ENCODE data around the gene IL13.
"Not testable (repeated sequence)": the region's sequence is repeated elsewhere in the genome, so short reads cannot be mapped to it uniquely, and the experiment has no call there.

Gene IL13

GRCh38 chr5:132657676-132658380, at the start of gene IL13:
IL13 (plus strand) TSS chr5:132658173; CDS start chr5:132658187, 14 bp downstream.
- DNase-seq, result no peak

- DNase-seq, result no peak
Observed at GRCh38 chr5:132611965-132612364, 46.0 kb upstream of the IL13 start.

- no peak for DNase-seq
Observed at GRCh38 chr5:132612846-132613245, 45.1 kb upstream of the IL13 start.

GRCh38 chr5:132621699-132622098, 36.3 kb upstream of the IL13 start:
- no peak for DNase-seq

- no peak for DNase-seq
Observed at GRCh38 chr5:132622608-132623007, 35.4 kb upstream of the IL13 start.

- no peak for DNase-seq
Observed at GRCh38 chr5:132627470-132627869, 30.5 kb upstream of the IL13 start.

GRCh38 chr5:132628814-132629213, 29.2 kb upstream of the IL13 start:
- no peak for DNase-seq

- DNase-seq, result no peak
Observed at GRCh38 chr5:132629230-132629944, 28.6 kb upstream of the IL13 start.

GRCh38 chr5:132633587-132633986, 24.4 kb upstream of the IL13 start:
- not testable (repeated sequence) for DNase-seq

- DNase-seq, result no peak
Observed at GRCh38 chr5:132635873-132636272, 22.1 kb upstream of the IL13 start.

GRCh38 chr5:132637241-132637640, 20.7 kb upstream of the IL13 start:
- DNase-seq, result no peak

GRCh38 chr5:132639706-132640130, 18.3 kb upstream of the IL13 start:
- no peak for DNase-seq

GRCh38 chr5:132640613-132641012, 17.4 kb upstream of the IL13 start:
- DNase-seq, result no peak

GRCh38 chr5:132641241-132641723, 16.7 kb upstream of the IL13 start:
- no peak for DNase-seq

GRCh38 chr5:132641841-132642240, 16.1 kb upstream of the IL13 start:
- DNase-seq, result no peak

GRCh38 chr5:132644177-132644576, 13.8 kb upstream of the IL13 start:
- no peak for DNase-seq

- no peak for DNase-seq
Observed at GRCh38 chr5:132646583-132647266, 11.2 kb upstream of the IL13 start.

- no peak for DNase-seq
Observed at GRCh38 chr5:132647473-132647872, 10.5 kb upstream of the IL13 start.

- no peak for DNase-seq
Observed at GRCh38 chr5:132648355-132648754, 9.6 kb upstream of the IL13 start.

GRCh38 chr5:132651838-132652469, 6.0 kb upstream of the IL13 start:
- DNase-seq, result no peak

- no peak for DNase-seq
Observed at GRCh38 chr5:132653716-132654115, 4.3 kb upstream of the IL13 start.

- DNase-seq, result peak; percentile 47
Observed at GRCh38 chr5:132655821-132656773, 1.9 kb upstream of the IL13 start.

All from EL (cell line).